Fibroblast of lung (primary cell): ENCODE data around the gene SCGB3A2. TPM values are rescaled to one million over a fixed set of nuclear protein-coding genes. Genes with fewer than 3 reads are reported as not detected.

Experiments used
- DNase-seq, 2 donors: peaks; one replicate each; pipeline versions ENCODE4 v3.0.0 to v3.0.0-alpha.2; 2010; ENCODE audit warnings: low read depth in 2 of 2
- H2AFZ ChIP-seq: 2 replicates; pipeline ENCODE4 v1.5.1; 2012; ENCODE audit warnings: low read length, control low read depth, inconsistent platforms
- H3K27ac ChIP-seq: 2 replicates; pipeline ENCODE4 v1.5.1; 2011; ENCODE audit warnings: low read length, control low read depth; ENCODE audit not compliant: insufficient read depth
- H3K27me3 ChIP-seq: 2 replicates; pipeline ENCODE4 v1.5.1; 2011; ENCODE audit warnings: mild to moderate bottlenecking, low read length; ENCODE audit not compliant: control insufficient read depth, insufficient read depth
- H3K36me3 ChIP-seq: 2 replicates; pipeline ENCODE4 v1.5.1; 2011; ENCODE audit warnings: low read length; ENCODE audit not compliant: control insufficient read depth, insufficient read depth
- H3K4me1 ChIP-seq: 2 replicates; pipeline ENCODE4 v1.5.1; 2011; ENCODE audit warnings: low read length; ENCODE audit not compliant: control insufficient read depth, insufficient read depth; ENCODE audit errors: extremely low read depth
- H3K4me2 ChIP-seq: 2 replicates; pipeline ENCODE4 v1.5.1; 2011; ENCODE audit warnings: low read length, control low read depth; ENCODE audit not compliant: insufficient read depth; ENCODE audit errors: extremely low read depth
- H3K4me3 ChIP-seq, 4 experiments: fragments of 200-600 bp in 1 of 4; sonication (generic) in 1 of 4; replicated peaks in 1 of 4; 2 replicates each; pipeline ENCODE4 v1.5.1; 2011 to 2016; ENCODE audit warnings: low read length in 4 of 4, low read depth in 3 of 4, mild to moderate bottlenecking in 3 of 4, control low read depth in 2 of 4, inconsistent platforms in 1 of 4, mixed read lengths in 1 of 4; ENCODE audit not compliant: insufficient read depth in 1 of 4; ENCODE audit errors: control extremely low read depth in 1 of 4
- H3K79me2 ChIP-seq: 2 replicates; pipeline ENCODE4 v1.5.1; 2012; ENCODE audit warnings: mild to moderate bottlenecking, low read length, inconsistent platforms; ENCODE audit not compliant: control insufficient read depth, insufficient read depth
- H3K9ac ChIP-seq: 2 replicates; pipeline ENCODE4 v1.5.1; 2011; ENCODE audit warnings: mild to moderate bottlenecking, low read length, control low read depth; ENCODE audit not compliant: insufficient read depth
- H3K9me3 ChIP-seq: 2 replicates; pipeline ENCODE4 v1.5.1; 2012; ENCODE audit warnings: low read depth, low read length; ENCODE audit not compliant: control insufficient read depth, insufficient read depth
- H4K20me1 ChIP-seq: 2 replicates; pipeline ENCODE4 v1.5.1; 2011; ENCODE audit warnings: low read length; ENCODE audit not compliant: control insufficient read depth, insufficient read depth; ENCODE audit errors: extremely low read depth
- EZH2 ChIP-seq: IDR thresholded peaks from 2 replicates; pipeline ENCODE4 v1.5.1; 2012; ENCODE audit warnings: low read length, control low read depth, mild to moderate bottlenecking; ENCODE audit errors: missing control alignments
- polyA plus RNA-seq, 2 donors: library from polyadenylated mRNA; depleted of rRNA in 1 of 2; stranded (reverse) in 1 of 2; unstranded in 1 of 2; fragments of >200 nt; gene quantifications; 2 replicates each; pipeline ENCODE4 v1.2.1, GENCODE V29; 2011 to 2012; ENCODE audit warnings: missing spikeins in 1 of 2
- total RNA-seq: library from RNA; depleted of rRNA; stranded (reverse); fragments of >200 nt; gene quantifications from 2 replicates; pipeline ENCODE4 v1.2.1, GENCODE V29; 2014
- TF ChIP-seq, protein P1 (sequence below), 2 donors: IDR thresholded peaks in 1 of 2; conservative IDR thresholded peaks in 1 of 2; 1 replicate in 1 of 2; 2 replicates in 1 of 2; pipeline ENCODE4 v1.5.1; 2011 to 2012; ENCODE audit warnings: low read length in 2 of 2, control low read depth in 1 of 2, inconsistent platforms in 1 of 2, low read depth in 1 of 2, mild to moderate bottlenecking in 1 of 2

Gene SCGB3A2
- total and polyA plus RNA-seq, 2 donors (not counting 1 experiment from before 2014, with no cell fraction given), result not detected

DNA sequence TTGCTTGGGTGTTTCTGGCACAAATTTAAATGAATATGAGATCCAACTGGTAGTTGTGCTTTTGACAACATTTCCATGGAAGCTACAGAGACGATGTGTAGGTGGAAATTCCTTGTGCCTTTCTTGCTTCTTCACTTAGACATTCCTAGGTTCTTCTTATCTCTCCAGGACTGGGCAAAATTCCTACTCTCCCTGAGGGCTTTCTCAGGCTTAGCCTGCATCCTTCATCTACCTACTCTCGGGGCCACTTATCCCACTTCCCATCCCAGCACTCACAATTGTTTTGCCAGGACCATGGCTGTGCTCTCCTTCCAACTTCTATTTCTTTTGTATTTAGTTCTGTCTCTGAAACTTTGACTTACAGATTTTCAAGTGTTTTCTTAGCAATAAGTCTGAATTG, 29.3 kb upstream of the SCGB3A2 start:
- no peak overlapping the region for H3K4me3 ChIP-seq
- H3K4me1 ChIP-seq, result no peaks in the 10 kb centered on the region
- no peaks in the 10 kb centered on the region for H4K20me1 ChIP-seq
- peaks cover 2% of the 10 kb centered on the region for H3K27me3 ChIP-seq
- H3K4me2 ChIP-seq, result no peak overlapping the region
- H3K9me3 ChIP-seq, result no peaks in the 10 kb centered on the region
- no peak overlapping the region for H3K9ac ChIP-seq
- H3K36me3 ChIP-seq, result no peaks in the 10 kb centered on the region
- H2AFZ ChIP-seq, result no peak overlapping the region
- no peaks in the 10 kb centered on the region for H3K79me2 ChIP-seq
- H3K27ac ChIP-seq, result no peak overlapping the region
- no peak for TF ChIP-seq EZH2
- TF ChIP-seq, protein P1, sequence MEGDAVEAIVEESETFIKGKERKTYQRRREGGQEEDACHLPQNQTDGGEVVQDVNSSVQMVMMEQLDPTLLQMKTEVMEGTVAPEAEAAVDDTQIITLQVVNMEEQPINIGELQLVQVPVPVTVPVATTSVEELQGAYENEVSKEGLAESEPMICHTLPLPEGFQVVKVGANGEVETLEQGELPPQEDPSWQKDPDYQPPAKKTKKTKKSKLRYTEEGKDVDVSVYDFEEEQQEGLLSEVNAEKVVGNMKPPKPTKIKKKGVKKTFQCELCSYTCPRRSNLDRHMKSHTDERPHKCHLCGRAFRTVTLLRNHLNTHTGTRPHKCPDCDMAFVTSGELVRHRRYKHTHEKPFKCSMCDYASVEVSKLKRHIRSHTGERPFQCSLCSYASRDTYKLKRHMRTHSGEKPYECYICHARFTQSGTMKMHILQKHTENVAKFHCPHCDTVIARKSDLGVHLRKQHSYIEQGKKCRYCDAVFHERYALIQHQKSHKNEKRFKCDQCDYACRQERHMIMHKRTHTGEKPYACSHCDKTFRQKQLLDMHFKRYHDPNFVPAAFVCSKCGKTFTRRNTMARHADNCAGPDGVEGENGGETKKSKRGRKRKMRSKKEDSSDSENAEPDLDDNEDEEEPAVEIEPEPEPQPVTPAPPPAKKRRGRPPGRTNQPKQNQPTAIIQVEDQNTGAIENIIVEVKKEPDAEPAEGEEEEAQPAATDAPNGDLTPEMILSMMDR (conservative IDR thresholded peaks at IDR 0.05 in 1 of 2, IDR thresholded peaks at IDR 0.05 in 1 of 2; ENCODE audit: low read depth in 1 of 2, low read length in 2 of 2), result no peak
- DNase-seq, result peak in 1 of 2 donors; percentile 17

DNA sequence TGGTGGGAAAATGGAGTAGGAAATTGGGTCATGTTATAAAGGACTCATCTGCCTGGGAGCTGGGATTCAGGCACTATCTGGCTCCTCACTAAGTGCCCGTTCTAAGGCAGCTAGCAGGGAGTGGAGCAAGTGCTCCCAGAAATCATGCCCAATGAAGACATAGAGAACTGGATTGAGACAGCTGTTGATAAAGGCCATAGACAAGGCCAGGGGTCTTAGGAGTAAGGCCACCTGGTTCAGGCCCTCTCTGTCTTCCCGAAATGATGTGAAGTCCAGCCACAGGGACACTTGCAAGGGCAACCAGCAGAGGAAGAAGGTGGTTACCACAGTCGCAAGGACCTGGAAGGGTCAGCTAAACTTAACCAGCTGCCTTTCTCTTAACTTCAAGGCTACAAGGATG, 26.9 kb upstream of the SCGB3A2 start:
- TF ChIP-seq EZH2, result no peak
- TF ChIP-seq, protein P1 (conservative IDR thresholded peaks at IDR 0.05 in 1 of 2, IDR thresholded peaks at IDR 0.05 in 1 of 2; ENCODE audit: low read depth in 1 of 2, low read length in 2 of 2), result no peak
- no peak overlapping the region for H3K4me2 ChIP-seq

DNA sequence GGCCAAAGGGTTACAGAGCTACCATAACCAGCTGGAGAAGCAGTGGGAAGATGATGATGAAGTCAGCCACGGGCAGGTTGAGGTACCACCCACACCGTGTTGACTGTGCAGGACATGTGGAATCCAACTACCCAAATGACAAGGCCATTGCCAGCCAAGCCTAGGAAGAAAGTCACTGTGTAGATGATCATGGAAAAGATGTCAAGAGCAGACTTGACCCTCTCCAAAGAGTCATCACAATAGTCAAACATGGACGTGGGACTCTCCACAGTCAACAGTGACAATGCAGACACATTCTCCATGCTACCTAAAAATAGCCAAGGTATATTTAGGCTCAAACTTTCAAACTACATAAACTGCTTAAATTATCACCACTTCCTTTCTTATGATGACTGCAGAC, 26.1 kb upstream of the SCGB3A2 start:
- no peak overlapping the region for H3K27ac ChIP-seq
- no peaks in the 10 kb centered on the region for H3K9me3 ChIP-seq
- peaks cover 2% of the 10 kb centered on the region for H3K27me3 ChIP-seq
- no peak for DNase-seq
- no peak overlapping the region for H3K4me3 ChIP-seq
- no peaks in the 10 kb centered on the region for H3K36me3 ChIP-seq
- H2AFZ ChIP-seq, result no peak overlapping the region
- H3K4me1 ChIP-seq, result no peaks in the 10 kb centered on the region
- no peaks in the 10 kb centered on the region for H3K79me2 ChIP-seq
- H3K9ac ChIP-seq, result no peak overlapping the region
- H4K20me1 ChIP-seq, result no peaks in the 10 kb centered on the region
- no peak for TF ChIP-seq EZH2
- TF ChIP-seq, protein P1 (conservative IDR thresholded peaks at IDR 0.05 in 1 of 2, IDR thresholded peaks at IDR 0.05 in 1 of 2; ENCODE audit: low read depth in 1 of 2, low read length in 2 of 2), result no peak
- H3K4me2 ChIP-seq, result no peak overlapping the region

More for the DNA sequence above, 26.9 kb upstream of the SCGB3A2 start:
- peaks cover 2% of the 10 kb centered on the region for H3K27me3 ChIP-seq
- H3K9me3 ChIP-seq, result no peaks in the 10 kb centered on the region
- H3K4me3 ChIP-seq, result no peak overlapping the region
- H3K36me3 ChIP-seq, result no peaks in the 10 kb centered on the region
- H3K79me2 ChIP-seq, result no peaks in the 10 kb centered on the region
- no peaks in the 10 kb centered on the region for H3K4me1 ChIP-seq
- H3K9ac ChIP-seq, result no peak overlapping the region
- no peak overlapping the region for H3K27ac ChIP-seq
- no peak overlapping the region for H2AFZ ChIP-seq
- DNase-seq, result no peak
- no peaks in the 10 kb centered on the region for H4K20me1 ChIP-seq
